ENCODE data around the gene CCSER1.
"Not testable (repeated sequence)": the region's sequence is repeated elsewhere in the genome, so short reads cannot be mapped to it uniquely, and the experiment has no call there.

Gene CCSER1

GRCh38 chr4:90317785-90318184, 190.6 kb downstream of the CCSER1 start:
- DNase-seq, result no peak

GRCh38 chr4:90318193-90318592, 191.0 kb downstream of the CCSER1 start:
- no peak for DNase-seq

GRCh38 chr4:90328558-90328957, 201.4 kb downstream of the CCSER1 start:
- no peak for DNase-seq

GRCh38 chr4:90330546-90330945, 203.4 kb downstream of the CCSER1 start:
- DNase-seq, result no peak

- DNase-seq, result no peak
Measured at GRCh38 chr4:90345549-90346215, 218.5 kb downstream of the CCSER1 start.

- DNase-seq, result no peak
Measured at GRCh38 chr4:90349636-90350035, 222.4 kb downstream of the CCSER1 start.

- DNase-seq, result no peak
Measured at GRCh38 chr4:90357117-90357710, 230.0 kb downstream of the CCSER1 start.

- DNase-seq, result no peak
Measured at GRCh38 chr4:90375081-90375480, 247.9 kb downstream of the CCSER1 start.

- DNase-seq, result no peak
Measured at GRCh38 chr4:90393215-90393614, 266.0 kb downstream of the CCSER1 start.

GRCh38 chr4:90403781-90404180, 276.6 kb downstream of the CCSER1 start:
- DNase-seq, result no peak

GRCh38 chr4:90407897-90408296, 280.7 kb downstream of the CCSER1 start:
- not testable (repeated sequence) for DNase-seq

- DNase-seq, result not testable (repeated sequence)
Measured at GRCh38 chr4:90412786-90413185, 285.6 kb downstream of the CCSER1 start.

GRCh38 chr4:90415116-90415515, 287.9 kb downstream of the CCSER1 start:
- no peak for DNase-seq

- no peak for DNase-seq
Measured at GRCh38 chr4:90419124-90419711, 292.0 kb downstream of the CCSER1 start.

GRCh38 chr4:90421161-90421560, 294.0 kb downstream of the CCSER1 start:
- DNase-seq, result no peak

GRCh38 chr4:90425893-90426292, 298.7 kb downstream of the CCSER1 start:
- no peak for DNase-seq

GRCh38 chr4:90438522-90438921, 311.3 kb downstream of the CCSER1 start:
- DNase-seq, result no peak

GRCh38 chr4:90441770-90442169, 314.6 kb downstream of the CCSER1 start:
- DNase-seq, result no peak

- no peak for DNase-seq
Measured at GRCh38 chr4:90442619-90443018, 315.4 kb downstream of the CCSER1 start.

- no peak for DNase-seq
Measured at GRCh38 chr4:90443231-90443630, 316.0 kb downstream of the CCSER1 start.

- DNase-seq, result no peak
Measured at GRCh38 chr4:90444904-90445303, 317.7 kb downstream of the CCSER1 start.

GRCh38 chr4:90445380-90445779, 318.2 kb downstream of the CCSER1 start:
- DNase-seq, result no peak

GRCh38 chr4:90449626-90450025, 322.4 kb downstream of the CCSER1 start:
- DNase-seq, result no peak

GRCh38 chr4:90456891-90457290, 329.7 kb downstream of the CCSER1 start:
- DNase-seq, result no peak

- DNase-seq, result no peak
Measured at GRCh38 chr4:90457817-90458216, 330.6 kb downstream of the CCSER1 start.
